ENCODE results near the gene CDON.
"Not testable (repeated sequence)": the region's sequence is repeated elsewhere in the genome, so short reads cannot be mapped to it uniquely, and the experiment has no call there.

The CDON gene

DNA sequence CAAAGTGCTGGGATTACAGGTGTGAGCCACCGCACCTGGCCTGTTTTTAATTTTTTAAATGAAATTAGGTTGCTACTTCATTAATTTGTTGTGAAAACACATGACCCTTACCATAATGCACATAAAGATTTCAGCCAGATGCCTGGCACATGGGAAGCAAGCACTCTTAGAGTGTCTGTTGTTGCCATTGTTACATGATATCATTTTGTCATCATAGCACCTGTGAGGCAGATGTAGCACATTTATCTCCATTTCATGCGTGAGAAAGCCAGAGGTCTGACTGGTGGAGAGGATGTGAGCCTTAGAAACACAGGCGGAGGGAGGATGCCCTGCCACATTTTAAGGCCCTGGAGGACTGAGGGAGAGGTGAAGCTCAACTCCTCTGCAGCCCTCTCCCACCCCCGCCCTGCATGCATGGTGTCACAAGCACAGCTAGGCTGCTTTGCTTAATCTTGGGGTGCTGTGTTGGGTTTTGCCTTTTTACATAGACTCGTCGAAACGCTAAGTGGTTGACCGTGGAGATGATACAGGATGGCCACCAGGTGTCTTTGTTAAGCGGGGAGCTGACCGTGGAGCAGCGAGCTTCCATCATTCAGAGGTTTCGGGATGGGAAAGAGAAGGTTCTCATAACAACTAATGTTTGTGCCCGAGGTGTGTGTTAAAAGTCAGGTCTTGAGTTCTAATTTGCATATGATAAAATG lies 144.4 kb downstream of the CDON start:
- no peak for DNase-seq

DNA sequence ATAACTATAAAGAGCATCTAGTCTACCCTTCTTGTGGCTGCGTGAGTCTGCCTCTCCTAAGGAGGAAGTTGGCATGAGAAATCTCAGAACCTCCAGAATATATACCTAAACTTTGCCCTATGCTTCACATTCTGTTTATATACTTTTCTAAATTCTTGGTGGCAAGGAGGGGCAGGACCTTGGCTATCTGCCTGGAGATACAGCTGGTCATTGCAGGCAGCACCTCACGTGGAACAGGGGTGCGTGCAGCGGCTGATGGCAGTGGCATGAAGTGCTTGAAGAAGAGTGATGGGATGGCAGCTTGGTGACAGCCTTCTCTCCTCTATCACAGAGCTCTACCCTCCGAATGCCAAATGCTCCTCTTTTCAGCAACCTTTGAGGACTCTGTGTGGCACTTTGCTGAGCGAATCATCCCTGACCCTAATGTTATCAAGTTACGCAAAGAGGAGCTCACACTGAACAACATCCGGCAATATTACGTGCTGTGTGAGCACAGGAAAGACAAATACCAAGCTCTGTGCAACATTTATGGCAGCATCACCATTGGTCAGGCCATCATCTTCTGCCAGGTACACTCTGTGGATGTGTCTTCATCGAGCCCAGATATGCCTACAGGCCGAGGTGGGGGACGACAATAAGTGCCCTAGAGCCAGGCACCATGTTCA lies 145.9 kb downstream of the CDON start:
- DNase-seq: no peak

DNA sequence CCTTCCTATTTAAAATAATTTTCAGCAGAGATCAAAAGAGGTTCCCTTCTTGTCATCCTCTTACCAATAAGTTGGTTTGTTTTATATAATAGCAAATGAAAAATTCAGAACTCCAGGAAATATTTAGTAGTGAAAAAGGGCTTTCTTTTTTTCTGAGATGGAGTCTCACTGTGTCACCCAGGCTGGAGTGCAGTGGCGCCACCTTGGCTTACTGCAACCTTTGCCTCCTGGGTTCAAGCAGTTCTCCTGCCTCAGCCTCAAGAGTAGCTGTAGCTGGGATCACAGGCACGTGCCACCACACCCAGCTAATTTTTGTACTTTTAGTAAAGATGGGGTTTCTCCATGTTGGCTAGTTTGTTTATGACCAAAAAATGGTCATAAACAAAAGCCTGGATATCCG lies 148.1 kb downstream of the CDON start:
- not testable (repeated sequence) for DNase-seq

DNA sequence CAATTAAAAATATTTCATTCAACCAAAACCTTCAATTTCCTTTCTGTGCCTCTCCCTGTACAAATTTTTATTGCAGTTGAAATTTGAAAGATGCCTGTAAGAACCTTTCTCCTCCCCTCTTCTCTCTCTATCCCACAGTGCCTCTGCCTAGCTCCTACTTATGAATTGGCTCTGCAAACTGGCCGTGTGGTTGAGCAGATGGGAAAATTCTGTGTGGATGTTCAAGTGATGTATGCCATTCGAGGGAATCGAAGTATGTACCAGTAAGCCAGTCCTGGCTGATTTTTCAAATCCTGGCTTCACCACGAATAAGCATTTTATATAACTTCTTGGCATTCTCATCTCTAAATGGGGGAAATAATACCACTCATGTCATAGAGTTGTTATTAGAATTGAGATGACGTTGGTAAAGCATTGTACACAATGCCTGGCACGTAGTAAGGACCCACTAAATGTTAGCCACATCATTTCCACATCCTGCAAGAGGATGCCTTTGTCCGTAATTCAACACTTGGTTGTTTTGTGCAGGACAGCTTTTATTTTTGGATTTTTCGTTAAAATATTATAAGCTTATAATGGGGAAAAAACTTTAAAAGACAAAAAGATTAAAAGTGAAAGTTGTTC lies 152.3 kb downstream of the CDON start:
- DNase-seq: no peak
